SU-DHL-6 (cell line): ENCODE measurements around the gene SEC16A.

Experiments
- H2AFZ ChIP-seq: fragments of 200-600 bp; sonication (generic); 2 replicates; pipeline ENCODE4 v1.6.1; 2014; ENCODE audit warnings: low read depth, mild to moderate bottlenecking, moderate library complexity, mixed read lengths, antibody characterized with exemption, low read length; ENCODE audit not compliant: severe bottlenecking
- H3F3A ChIP-seq: fragments of 200-600 bp; shearing (Covaris generic); 2 replicates; pipeline ENCODE4 v1.6.0; 2016; ENCODE audit warnings: antibody characterized with exemption, mild to moderate bottlenecking; ENCODE audit not compliant: insufficient read depth
- H3K27ac ChIP-seq: fragments of 200-600 bp; sonication (generic); 2 replicates; pipeline ENCODE4 v1.5.1; 2016; ENCODE audit warnings: low read depth, mild to moderate bottlenecking, low read length, moderate library complexity, mixed read lengths
- H3K27me3 ChIP-seq: fragments of 200-600 bp; sonication (generic), shearing (Covaris generic); 2 replicates; pipeline ENCODE4 v1.6.0; 2014; ENCODE audit warnings: mild to moderate bottlenecking, low read length
- H3K36me3 ChIP-seq: fragments of 200-600 bp; sonication (generic); 2 replicates; pipeline ENCODE4 v1.6.1; 2014; ENCODE audit warnings: mild to moderate bottlenecking, low read length, mixed read lengths
- H3K4me2 ChIP-seq: fragments of 300-600, 200-600 bp; shearing (Covaris generic), sonication (generic); 2 replicates; pipeline ENCODE4 v1.6.0; 2014; ENCODE audit warnings: low read length, low read depth, mild to moderate bottlenecking; ENCODE audit not compliant: poor library complexity, severe bottlenecking
- H3K4me3 ChIP-seq: fragments of 200-600 bp; sonication (generic); 2 replicates; pipeline ENCODE4 v1.5.1; 2014; ENCODE audit warnings: antibody characterized with exemption, low read length, mild to moderate bottlenecking, mixed read lengths; ENCODE audit not compliant: insufficient read depth, poor library complexity, severe bottlenecking
- H3K79me2 ChIP-seq: fragments of 200-600 bp; sonication (generic); 2 replicates; pipeline ENCODE4 v1.6.1; 2014; ENCODE audit warnings: mild to moderate bottlenecking, low read length, moderate library complexity; ENCODE audit not compliant: insufficient read depth
- H3K9ac ChIP-seq: fragments of 200-600 bp; sonication (generic); 2 replicates; pipeline ENCODE4 v1.7.0; 2014; ENCODE audit warnings: mild to moderate bottlenecking, low read length
- H3K9me2 ChIP-seq: fragments of 200-600 bp; sonication (generic); replicated peaks from 2 replicates; pipeline ENCODE4 v1.6.1; 2014; ENCODE audit warnings: low read length; ENCODE audit not compliant: insufficient read depth
- H3K9me3 ChIP-seq: fragments of 200-600 bp; sonication (generic); 2 replicates; pipeline ENCODE4 v1.6.1; 2014; ENCODE audit warnings: low read length, mixed read lengths; ENCODE audit not compliant: insufficient read depth
- H4K20me1 ChIP-seq: fragments of 200-600 bp; sonication (generic); 2 replicates; pipeline ENCODE4 v1.6.1; 2014; ENCODE audit warnings: low read depth, mild to moderate bottlenecking, antibody characterized with exemption, low read length, moderate library complexity, mixed read lengths
- CTCF ChIP-seq: fragments of 200-600 bp; sonication (generic); IDR thresholded peaks from one replicate; pipeline ENCODE4 v1.5.1; 2017; ENCODE audit warnings: antibody characterized with exemption, mild to moderate bottlenecking, low read length, moderate library complexity; ENCODE audit not compliant: insufficient read depth, poor library complexity, severe bottlenecking
- EZH2phosphoT487 ChIP-seq: fragments of 200-600 bp; sonication (generic), shearing (Covaris generic); conservative IDR thresholded peaks from 2 replicates; pipeline ENCODE4 v1.6.1; 2018; ENCODE audit warnings: mild to moderate bottlenecking, antibody characterized with exemption, low read length, moderate library complexity, mixed read lengths

Gene SEC16A

GRCh38 chr9:136519263-136520052, 36.6 kb upstream of the SEC16A start:
- Histone ChIP-seq H3F3A (no peaks in the 10 kb centered on the region), H3K4me2 (no peak overlapping the region), H3K27me3 (no peaks in the 10 kb centered on the region), H4K20me1 (no peaks in the 10 kb centered on the region), H3K36me3 (no peaks in the 10 kb centered on the region), H3K27ac (no peak overlapping the region), H3K9me3 (no peaks in the 10 kb centered on the region), H3K79me2 (no peaks in the 10 kb centered on the region), H3K4me3 (no peak overlapping the region), H3K9me2 (no peaks in the 10 kb centered on the region), H3K9ac (no peak overlapping the region), H2AFZ (no peak overlapping the region)
- no peak for TF ChIP-seq CTCF
- no peak for TF ChIP-seq EZH2phosphoT487

GRCh38 chr9:136518623-136519022, 35.8 kb upstream of the SEC16A start:
- no peak for TF ChIP-seq CTCF
- no peak for TF ChIP-seq EZH2phosphoT487
- Histone ChIP-seq H3K27ac (no peak overlapping the region), H4K20me1 (no peaks in the 10 kb centered on the region), H3K4me2 (no peak overlapping the region), H3K36me3 (no peaks in the 10 kb centered on the region), H3K27me3 (no peaks in the 10 kb centered on the region), H3K9ac (no peak overlapping the region), H3K9me3 (no peaks in the 10 kb centered on the region), H3F3A (no peaks in the 10 kb centered on the region), H3K9me2 (no peaks in the 10 kb centered on the region), H2AFZ (no peak overlapping the region), H3K79me2 (no peaks in the 10 kb centered on the region), H3K4me3 (no peak overlapping the region)

GRCh38 chr9:136517950-136518349, 35.1 kb upstream of the SEC16A start:
- no peak overlapping the region for H3K9ac ChIP-seq
- H3K27ac ChIP-seq, result no peak overlapping the region
- no peak overlapping the region for H2AFZ ChIP-seq
- no peak overlapping the region for H3K4me2 ChIP-seq
- no peaks in the 10 kb centered on the region for H3K27me3 ChIP-seq
- no peaks in the 10 kb centered on the region for H3K9me3 ChIP-seq
- H3K4me3 ChIP-seq, result no peak overlapping the region
- no peaks in the 10 kb centered on the region for H4K20me1 ChIP-seq
- no peaks in the 10 kb centered on the region for H3K79me2 ChIP-seq
- TF ChIP-seq CTCF (no peak), EZH2phosphoT487 (no peak)
- no peaks in the 10 kb centered on the region for H3K36me3 ChIP-seq
- no peaks in the 10 kb centered on the region for H3F3A ChIP-seq
- no peaks in the 10 kb centered on the region for H3K9me2 ChIP-seq
